ENCODE results near the gene MRPL28.

Gene MRPL28

DNA sequence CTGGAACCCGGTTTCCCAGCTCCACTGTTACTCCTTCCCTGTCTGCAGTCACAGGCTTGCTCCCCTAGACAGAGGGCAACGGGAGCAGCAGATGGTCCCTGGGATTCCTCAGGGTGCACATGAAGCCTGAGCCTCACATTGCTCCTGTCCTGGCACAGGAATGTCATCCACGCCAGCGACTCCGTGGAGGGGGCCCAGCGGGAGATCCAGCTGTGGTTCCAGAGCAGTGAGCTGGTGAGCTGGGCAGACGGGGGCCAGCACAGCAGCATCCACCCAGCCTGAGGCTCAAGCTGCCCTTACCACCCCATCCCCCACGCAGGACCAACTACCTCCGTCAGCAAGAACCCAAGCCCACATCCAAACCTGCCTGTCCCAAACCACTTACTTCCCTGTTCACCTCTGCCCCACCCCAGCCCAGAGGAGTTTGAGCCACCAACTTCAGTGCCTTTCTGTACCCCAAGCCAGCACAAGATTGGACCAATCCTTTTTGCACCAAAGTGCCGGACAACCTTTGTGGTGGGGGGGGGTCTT, 29.8 kb upstream of the MRPL28 start:
- Histone ChIP-seq H3K4me3 (ENCODE audit: low read length) (no peak overlapping the region), H3K9me3 (ENCODE audit: control insufficient read depth, insufficient read depth, low read length) (no peaks in the 10 kb centered on the region), H3K36me3 (ENCODE audit: control insufficient read depth, insufficient read depth, low read length) (peaks cover 15% of the 10 kb centered on the region), H3K4me1 (ENCODE audit: control insufficient read depth, insufficient read depth, low read length) (peaks cover 4% of the 10 kb centered on the region; the same call in 1 of the 2 replicates), H3K27ac (ENCODE audit: low read length) (no peak overlapping the region), H3K27me3 (ENCODE audit: control insufficient read depth, insufficient read depth, low read length) (no peaks in the 10 kb centered on the region)
- no CpG with 5 or more reads among the region's 10 CpGs for WGBS (ENCODE audit: insufficient coverage, insufficient read length)
- no peak for DNase-seq (ENCODE audit: low read depth, low spot score)

DNA sequence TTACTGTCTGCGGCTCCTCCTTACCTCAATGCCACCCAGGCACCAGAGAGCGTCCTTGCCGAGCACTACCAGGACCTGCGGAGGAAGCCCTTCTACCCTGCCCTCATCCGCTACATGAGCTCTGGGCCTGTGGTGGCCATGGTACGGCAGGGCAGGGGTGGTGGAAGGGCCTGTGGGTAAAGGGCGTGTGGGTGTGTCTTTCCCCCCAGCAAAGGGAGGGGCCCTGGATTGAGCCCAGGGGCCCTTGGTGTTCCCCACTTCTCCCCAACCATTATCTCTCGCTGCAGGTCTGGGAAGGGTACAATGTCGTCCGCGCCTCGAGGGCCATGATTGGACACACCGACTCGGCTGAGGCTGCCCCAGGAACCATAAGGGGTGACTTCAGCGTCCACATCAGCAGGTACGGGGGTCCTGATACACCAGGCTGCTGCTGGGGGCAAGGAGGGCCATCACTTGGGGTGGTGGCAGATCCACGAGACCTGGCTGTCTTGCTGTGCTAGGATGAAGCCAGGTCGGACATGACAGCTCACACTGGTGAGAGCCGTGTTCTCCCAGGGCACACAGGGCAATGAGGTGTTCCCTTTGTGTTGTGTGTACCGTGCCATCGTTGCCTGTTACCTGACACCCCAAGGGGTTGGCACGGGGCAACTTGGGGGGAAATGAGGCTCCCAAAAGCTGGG, 29.1 kb upstream of the MRPL28 start:
- no peak for DNase-seq (ENCODE audit: low read depth, low spot score)
- Histone ChIP-seq H3K9me3 (ENCODE audit: control insufficient read depth, insufficient read depth, low read length) (no peaks in the 10 kb centered on the region), H3K36me3 (ENCODE audit: control insufficient read depth, insufficient read depth, low read length) (peaks cover 15% of the 10 kb centered on the region), H3K27me3 (ENCODE audit: control insufficient read depth, insufficient read depth, low read length) (no peaks in the 10 kb centered on the region), H3K4me1 (ENCODE audit: control insufficient read depth, insufficient read depth, low read length) (peaks cover 4% of the 10 kb centered on the region; the same call in 1 of the 2 replicates), H3K4me3 (ENCODE audit: low read length) (no peak overlapping the region), H3K27ac (ENCODE audit: low read length) (no peak overlapping the region)
- no CpG with 5 or more reads among the region's 22 CpGs for WGBS (ENCODE audit: insufficient coverage, insufficient read length)

DNA sequence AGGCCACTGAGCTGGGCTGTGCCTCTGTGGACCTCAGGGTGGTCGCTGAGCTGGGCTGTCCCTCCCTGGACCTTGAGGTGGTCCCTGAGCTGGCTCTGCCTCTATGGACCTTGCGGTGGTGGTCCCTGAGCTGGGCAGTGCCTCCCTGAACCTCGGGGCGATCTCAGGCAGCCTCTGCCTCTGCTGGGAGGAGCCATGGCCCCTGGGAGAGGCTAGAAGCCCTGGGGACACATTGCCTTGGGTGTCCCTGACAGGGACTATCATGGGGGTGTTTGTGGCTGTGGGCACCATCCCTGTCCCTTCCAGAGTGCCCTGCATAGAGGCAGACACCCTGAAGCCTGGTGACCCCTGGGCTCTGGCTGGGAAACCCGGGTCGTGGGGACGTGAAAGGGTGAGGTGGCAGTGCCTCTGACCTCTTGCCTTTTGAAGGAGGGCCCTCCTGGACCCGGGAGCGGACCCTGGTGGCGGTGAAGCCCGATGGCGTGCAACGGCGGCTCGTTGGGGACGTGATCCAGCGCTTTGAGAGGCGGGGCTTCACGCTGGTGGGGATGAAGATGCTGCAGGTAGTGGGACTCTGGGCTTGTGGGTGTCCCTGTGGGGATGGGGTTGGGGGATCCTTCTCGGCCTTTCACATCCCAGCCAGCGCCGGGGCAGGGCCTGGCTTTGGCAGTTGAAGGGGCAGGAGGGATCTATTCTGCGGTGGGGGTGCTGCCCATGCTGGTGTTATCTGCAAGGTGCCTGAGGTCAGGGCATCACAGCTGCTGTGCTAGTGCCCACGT, 28.4 kb upstream of the MRPL28 start:
- no peak overlapping the region for H3K4me3 ChIP-seq (ENCODE audit: low read length)
- WGBS (ENCODE audit: insufficient coverage, insufficient read length) = no CpG with 5 or more reads among the region's 24 CpGs
- no peak overlapping the region for H3K27ac ChIP-seq (ENCODE audit: low read length)
- H3K36me3 ChIP-seq (ENCODE audit: control insufficient read depth, insufficient read depth, low read length) = peaks cover 15% of the 10 kb centered on the region
- no peaks in the 10 kb centered on the region for H3K27me3 ChIP-seq (ENCODE audit: control insufficient read depth, insufficient read depth, low read length)
- peaks cover 4% of the 10 kb centered on the region; the same call in 1 of the 2 replicates for H3K4me1 ChIP-seq (ENCODE audit: control insufficient read depth, insufficient read depth, low read length)
- DNase-seq (ENCODE audit: low read depth, low spot score) = no peak
- no peaks in the 10 kb centered on the region for H3K9me3 ChIP-seq (ENCODE audit: control insufficient read depth, insufficient read depth, low read length)

DNA sequence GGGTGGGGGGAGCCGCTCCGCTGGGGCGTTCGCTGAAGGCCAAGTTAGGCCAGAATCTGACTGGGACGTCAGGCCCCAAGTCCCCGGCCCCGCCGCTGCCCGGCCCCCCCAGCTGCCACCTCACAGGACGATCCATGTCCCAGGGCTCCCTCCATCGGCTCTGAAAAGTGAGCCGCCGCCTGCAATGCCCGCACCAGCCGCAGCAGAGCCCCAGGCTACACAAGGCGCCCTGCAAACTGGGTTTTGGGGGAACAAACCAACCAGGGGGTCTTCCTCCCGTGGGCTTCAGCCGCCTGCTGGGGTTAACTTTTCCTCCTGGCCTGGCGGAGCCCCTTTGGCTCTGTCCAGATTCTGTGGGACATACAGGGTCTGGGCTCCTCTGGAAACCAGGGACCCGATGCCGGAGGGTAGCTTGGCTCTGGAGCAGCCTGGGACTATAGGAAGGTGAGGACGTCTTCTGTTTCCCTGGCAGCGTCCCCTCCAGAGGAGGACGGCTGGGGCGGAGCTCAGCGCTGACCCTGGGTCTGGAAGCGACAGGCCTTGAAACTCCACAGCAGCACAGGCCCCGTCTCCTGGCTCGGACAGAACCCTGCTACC, 27.5 kb upstream of the MRPL28 start:
- Histone ChIP-seq H3K27ac (ENCODE audit: low read length) (no peak overlapping the region), H3K4me1 (ENCODE audit: control insufficient read depth, insufficient read depth, low read length) (peaks cover 4% of the 10 kb centered on the region; the same call in 1 of the 2 replicates), H3K27me3 (ENCODE audit: control insufficient read depth, insufficient read depth, low read length) (no peaks in the 10 kb centered on the region), H3K36me3 (ENCODE audit: control insufficient read depth, insufficient read depth, low read length) (peaks cover 15% of the 10 kb centered on the region), H3K4me3 (ENCODE audit: low read length) (no peak overlapping the region), H3K9me3 (ENCODE audit: control insufficient read depth, insufficient read depth, low read length) (no peaks in the 10 kb centered on the region)
- no CpG with 5 or more reads among the region's 29 CpGs for WGBS (ENCODE audit: insufficient coverage, insufficient read length)
- DNase-seq (ENCODE audit: low read depth, low spot score) = no peak

DNA sequence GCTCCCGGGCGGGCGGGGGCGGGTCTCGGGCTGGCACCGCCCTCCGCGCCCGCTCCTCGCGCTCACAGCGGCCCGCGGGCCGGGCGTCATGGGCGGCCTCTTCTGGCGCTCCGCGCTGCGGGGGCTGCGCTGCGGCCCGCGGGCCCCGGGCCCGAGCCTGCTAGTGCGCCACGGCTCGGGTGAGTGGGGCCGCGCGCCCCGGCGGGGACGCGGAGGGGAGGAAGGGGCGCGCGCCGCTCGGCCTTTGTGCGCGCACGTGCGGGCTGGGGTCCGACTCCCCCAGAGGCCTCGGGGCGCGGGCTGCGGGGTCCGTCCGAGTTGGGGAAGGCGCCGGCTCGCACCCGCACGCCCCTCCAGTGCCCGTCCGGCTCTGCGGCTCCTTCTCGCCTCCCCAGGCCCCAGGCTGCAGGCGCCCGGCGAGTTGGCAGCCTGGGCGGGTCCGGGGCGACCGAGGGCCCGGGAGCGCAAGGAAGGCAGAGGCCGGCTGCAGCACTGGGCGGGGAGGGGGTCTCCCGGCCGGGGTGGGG, 26.9 kb upstream of the MRPL28 start, which contains the start of gene NME4:
Gene NME4 (plus strand): TSS at position 65 of the 527 bp plus-strand sequence. CDS start 24 bp downstream, at position 89.
- DNase-seq (ENCODE audit: low read depth, low spot score) = no peak
- WGBS (ENCODE audit: insufficient coverage, insufficient read length) = no CpG with 5 or more reads among the region's 75 CpGs
- no peak within 1 kb of the TSS for H3K27ac ChIP-seq (ENCODE audit: low read length)

DNA sequence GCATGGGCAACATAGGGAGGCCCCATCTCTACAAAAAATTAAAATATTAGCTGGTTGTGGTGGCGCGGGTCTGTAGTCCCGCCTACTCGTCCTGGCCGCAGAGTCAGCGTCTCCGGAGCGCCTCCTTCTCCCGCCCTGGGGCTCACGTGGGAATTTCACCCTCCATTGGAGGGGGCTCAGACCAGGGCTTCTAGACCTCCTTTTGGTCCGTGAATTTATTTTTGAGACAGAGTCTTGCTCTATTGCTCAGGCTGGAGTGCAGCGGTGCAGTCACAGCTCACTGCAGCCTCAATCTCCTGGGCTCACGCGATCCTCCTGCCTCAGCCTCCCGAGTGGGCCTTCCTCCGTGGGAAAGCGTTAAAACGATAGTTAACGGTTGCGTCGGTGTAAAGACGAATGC, 26.3 kb upstream of the MRPL28 start:
- H3K27ac ChIP-seq (ENCODE audit: low read length) = no peak overlapping the region
- H3K4me1 ChIP-seq (ENCODE audit: control insufficient read depth, insufficient read depth, low read length) = peaks cover 4% of the 10 kb centered on the region; the same call in 1 of the 2 replicates
- H3K4me3 ChIP-seq (ENCODE audit: low read length) = peak overlapping the region; percentile 31; the same call in 1 of the 2 replicates
- no peak for DNase-seq (ENCODE audit: low read depth, low spot score)
- WGBS (ENCODE audit: insufficient coverage, insufficient read length) = no CpG with 5 or more reads among the region's 22 CpGs
- no peaks in the 10 kb centered on the region for H3K27me3 ChIP-seq (ENCODE audit: control insufficient read depth, insufficient read depth, low read length)
- peaks cover 15% of the 10 kb centered on the region for H3K36me3 ChIP-seq (ENCODE audit: control insufficient read depth, insufficient read depth, low read length)
- no peaks in the 10 kb centered on the region for H3K9me3 ChIP-seq (ENCODE audit: control insufficient read depth, insufficient read depth, low read length)

More for the DNA sequence above, 26.9 kb upstream of the MRPL28 start, which contains the start of gene NME4:
- no peaks in the 10 kb centered on the region for H3K27me3 ChIP-seq (ENCODE audit: control insufficient read depth, insufficient read depth, low read length)
- H3K4me3 ChIP-seq (ENCODE audit: low read length) = peak within 1 kb of the TSS; percentile 91; the same call in 1 of the 2 replicates
- H3K9me3 ChIP-seq (ENCODE audit: control insufficient read depth, insufficient read depth, low read length) = no peaks in the 10 kb centered on the region
- H3K4me1 ChIP-seq (ENCODE audit: control insufficient read depth, insufficient read depth, low read length) = peaks cover 4% of the 10 kb centered on the region; the same call in 1 of the 2 replicates
- H3K36me3 ChIP-seq (ENCODE audit: control insufficient read depth, insufficient read depth, low read length) = peaks cover 15% of the 10 kb centered on the region

DNA sequence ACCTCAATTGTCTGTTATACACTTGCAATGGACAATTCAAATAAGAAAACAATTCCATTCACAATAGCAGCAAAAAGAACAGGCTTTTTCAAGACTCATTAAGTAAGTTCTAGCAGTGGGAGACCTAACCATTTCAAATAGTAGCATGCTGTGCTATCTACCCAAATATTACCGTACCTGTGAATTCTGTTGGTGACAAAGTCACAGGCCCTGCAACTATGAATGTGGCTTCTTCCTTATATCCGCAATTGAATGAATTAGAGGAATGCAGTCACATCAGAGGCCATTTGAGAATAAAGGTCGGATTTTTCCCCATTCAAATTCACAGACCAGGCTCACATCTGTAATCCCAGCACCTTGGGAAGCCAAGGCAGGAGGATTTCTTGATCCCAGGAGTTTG, 25.9 kb upstream of the MRPL28 start:
- no peaks in the 10 kb centered on the region for H3K9me3 ChIP-seq (ENCODE audit: control insufficient read depth, insufficient read depth, low read length)
- WGBS (ENCODE audit: insufficient coverage, insufficient read length) = no CpG with 5 or more reads among the region's 3 CpGs
- H3K36me3 ChIP-seq (ENCODE audit: control insufficient read depth, insufficient read depth, low read length) = peaks cover 15% of the 10 kb centered on the region
- H3K27me3 ChIP-seq (ENCODE audit: control insufficient read depth, insufficient read depth, low read length) = no peaks in the 10 kb centered on the region
- no peak overlapping the region; the same call in 1 of the 2 replicates for H3K4me3 ChIP-seq (ENCODE audit: low read length)
- H3K4me1 ChIP-seq (ENCODE audit: control insufficient read depth, insufficient read depth, low read length) = peaks cover 4% of the 10 kb centered on the region; the same call in 1 of the 2 replicates
- H3K27ac ChIP-seq (ENCODE audit: low read length) = no peak overlapping the region
- no peak for DNase-seq (ENCODE audit: low read depth, low spot score)

DNA sequence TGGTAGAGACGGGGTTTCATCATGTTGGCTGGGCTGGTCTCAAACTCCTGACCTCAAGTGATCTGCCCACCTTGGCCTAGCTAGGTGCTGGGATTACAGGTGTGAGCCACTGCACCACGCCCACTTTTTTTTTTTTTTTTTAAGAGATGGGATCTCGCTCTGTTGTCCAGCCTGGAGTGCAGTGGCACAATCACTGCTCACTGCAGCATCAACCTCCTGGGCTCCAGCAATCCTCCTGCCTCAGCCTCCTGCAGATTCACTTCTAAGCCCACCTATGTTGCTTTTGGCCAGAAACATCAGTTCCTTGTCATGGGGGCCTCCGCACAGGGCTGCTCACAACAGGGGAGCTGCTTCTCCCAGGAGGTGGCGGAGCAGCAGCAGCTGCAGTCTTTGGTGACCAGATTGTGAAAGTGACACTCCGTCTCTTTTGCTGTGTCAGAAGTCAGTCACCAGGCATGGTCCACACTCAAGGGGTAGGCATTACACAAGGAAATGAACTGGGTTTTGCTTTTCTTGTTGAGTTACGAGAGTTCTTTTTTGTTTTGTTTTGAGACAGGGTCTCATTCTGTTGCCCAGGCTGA, 22.2 kb upstream of the MRPL28 start:
- no peak for DNase-seq (ENCODE audit: low read depth, low spot score)
- no peak overlapping the region for H3K4me3 ChIP-seq (ENCODE audit: low read length)
- H3K4me1 ChIP-seq (ENCODE audit: control insufficient read depth, insufficient read depth, low read length) = 0 out of 2 replicates have a peak, but pooled peaks cover 1% of the 10 kb centered on the region
- H3K27me3 ChIP-seq (ENCODE audit: control insufficient read depth, insufficient read depth, low read length) = no peaks in the 10 kb centered on the region
- H3K9me3 ChIP-seq (ENCODE audit: control insufficient read depth, insufficient read depth, low read length) = no peaks in the 10 kb centered on the region
- no peaks in the 10 kb centered on the region for H3K36me3 ChIP-seq (ENCODE audit: control insufficient read depth, insufficient read depth, low read length)
- no peak overlapping the region for H3K27ac ChIP-seq (ENCODE audit: low read length)
- no CpG with 5 or more reads among the region's 7 CpGs for WGBS (ENCODE audit: insufficient coverage, insufficient read length)

DNA sequence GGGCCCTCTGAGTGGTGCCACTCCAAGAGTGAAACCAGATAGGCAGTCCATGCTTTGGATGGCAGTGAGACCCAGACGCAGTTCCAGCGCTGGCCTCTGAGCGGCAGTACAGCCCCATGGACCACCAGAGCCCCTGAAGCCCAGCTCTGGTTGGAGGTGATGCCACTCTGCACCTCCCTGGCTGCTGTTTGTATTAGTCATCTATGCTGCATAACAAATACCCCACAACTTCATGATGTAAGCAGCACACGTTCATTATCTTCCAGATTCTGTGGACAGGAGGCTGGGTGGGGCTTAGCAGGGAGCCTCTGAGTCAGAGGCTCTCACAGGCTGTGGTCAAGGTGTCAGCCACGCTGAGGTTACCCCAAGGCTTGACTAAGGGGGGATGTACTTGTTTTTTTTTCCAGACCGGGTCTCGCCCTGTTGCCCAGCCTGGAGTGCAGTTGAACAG, 21.6 kb upstream of the MRPL28 start:
- DNase-seq (ENCODE audit: low read depth, low spot score) = no peak
- Histone ChIP-seq H3K36me3 (ENCODE audit: control insufficient read depth, insufficient read depth, low read length) (no peaks in the 10 kb centered on the region), H3K27me3 (ENCODE audit: control insufficient read depth, insufficient read depth, low read length) (no peaks in the 10 kb centered on the region), H3K4me1 (ENCODE audit: control insufficient read depth, insufficient read depth, low read length) (0 out of 2 replicates have a peak, but pooled peaks cover 1% of the 10 kb centered on the region), H3K27ac (ENCODE audit: low read length) (no peak overlapping the region), H3K9me3 (ENCODE audit: control insufficient read depth, insufficient read depth, low read length) (no peaks in the 10 kb centered on the region), H3K4me3 (ENCODE audit: low read length) (no peak overlapping the region)
- WGBS (ENCODE audit: insufficient coverage, insufficient read length) = no CpG with 5 or more reads among the region's 7 CpGs
